Ascending aorta (tissue), 2 donors: Measurements from ENCODE around the gene RPL5. TPM values are rescaled to one million over a fixed set of nuclear protein-coding genes. Genes with fewer than 3 reads are reported as not detected.

Experiments used
- DNase-seq, 2 donors: peaks; one replicate each; pipeline ENCODE4 v3.0.0-alpha.2; 2019; ENCODE audit warnings: low spot score in 2 of 2
- H3K27ac ChIP-seq, 2 donors: fragments of 200-600 bp; sonication (generic); one replicate each; pipeline ENCODE4 v1.5.1; 2016 to 2017; ENCODE audit warnings: mild to moderate bottlenecking in 1 of 2
- H3K27me3 ChIP-seq: fragments of 200-600 bp; sonication (generic); one replicate; pipeline ENCODE4 v1.5.1; 2017
- H3K36me3 ChIP-seq, 2 donors: fragments of 200-600 bp; sonication (generic); one replicate each; pipeline ENCODE4 v1.5.1; 2016
- H3K4me1 ChIP-seq, 2 donors: fragments of 200-600 bp; sonication (generic); one replicate each; pipeline ENCODE4 v1.5.1; 2016 to 2017; ENCODE audit warnings: mild to moderate bottlenecking in 1 of 2
- H3K4me3 ChIP-seq, 2 donors: fragments of 200-600 bp; sonication (generic); one replicate each; pipeline ENCODE4 v1.5.1; 2016 to 2017; ENCODE audit warnings: mild to moderate bottlenecking in 1 of 2
- H3K9me3 ChIP-seq, 2 donors: fragments of 200-600 bp; sonication (generic); one replicate each; pipeline ENCODE4 v1.5.1; 2016
- intact Hi-C: fragments of 100-400 bp; cut with DNase I; formaldehyde crosslinking; loops from one replicate; pipeline ENCODE4 v1.15.1; 2023
- total RNA-seq: library from RNA; depleted of rRNA; stranded (reverse); fragments of >200 nt; gene quantifications from one replicate; pipeline ENCODE4 v1.1.0, GENCODE V29; 2016
- TF ChIP-seq, protein P1 (sequence below), 3 experiments: fragments of 200-600 bp in 2 of 3; fragments of 450-650 bp in 1 of 3; sonication (generic) in 2 of 3; IDR thresholded peaks; one replicate each; pipeline ENCODE4 v1.5.1; 2016 to 2019; ENCODE audit warnings: antibody characterized with exemption in 3 of 3, mild to moderate bottlenecking in 1 of 3, moderate library complexity in 1 of 3

RPL5 gene
- total RNA-seq, 1 donor from 2014 or later, result 617 TPM

DNA sequence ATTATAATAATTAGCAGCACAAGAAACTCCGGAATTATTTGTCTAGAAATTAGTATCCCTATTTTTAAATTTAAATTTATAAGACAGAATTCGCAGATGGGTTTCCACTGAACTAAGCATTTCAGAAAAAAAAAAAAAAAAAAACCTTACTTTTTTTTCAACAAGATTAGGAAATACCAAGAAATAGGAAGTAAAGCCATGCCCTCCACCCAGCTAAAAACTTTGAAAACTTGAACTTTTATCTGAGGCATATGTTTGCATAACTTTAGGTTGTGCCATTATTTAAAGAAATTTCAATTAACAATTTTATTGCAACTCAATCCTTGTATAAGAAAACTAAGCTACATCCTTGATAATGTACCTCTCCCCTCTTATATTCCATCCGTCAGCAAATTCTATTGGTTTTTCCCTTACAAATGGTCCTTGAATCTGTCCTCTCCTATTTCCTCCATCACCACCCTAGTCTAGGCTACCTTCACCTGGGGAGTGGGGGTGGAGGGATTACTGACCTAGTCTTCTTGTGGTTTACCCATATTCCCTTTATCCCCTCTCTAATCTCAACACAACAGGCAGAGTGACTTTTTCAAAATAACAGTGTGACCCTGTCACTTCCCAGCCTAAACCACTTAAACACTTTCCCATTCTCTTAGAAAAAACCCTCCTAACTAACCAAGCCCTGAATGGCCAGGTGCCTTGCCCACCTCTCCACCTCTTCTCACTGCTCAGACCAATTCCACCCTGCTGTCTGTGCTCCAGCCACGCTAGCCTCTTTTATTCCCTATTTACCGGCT is 45.5 kb upstream of the RPL5 start:
- peak overlapping the region; percentile 74 to 100 for H3K4me3 ChIP-seq
- H3K4me1 ChIP-seq, result peaks cover 0 to 13% of the 10 kb centered on the region in 2 donors
- no peaks in the 10 kb centered on the region for H3K9me3 ChIP-seq
- H3K36me3 ChIP-seq, result no peaks in the 10 kb centered on the region
- no peaks in the 10 kb centered on the region for H3K27me3 ChIP-seq
- TF ChIP-seq, protein P1, sequence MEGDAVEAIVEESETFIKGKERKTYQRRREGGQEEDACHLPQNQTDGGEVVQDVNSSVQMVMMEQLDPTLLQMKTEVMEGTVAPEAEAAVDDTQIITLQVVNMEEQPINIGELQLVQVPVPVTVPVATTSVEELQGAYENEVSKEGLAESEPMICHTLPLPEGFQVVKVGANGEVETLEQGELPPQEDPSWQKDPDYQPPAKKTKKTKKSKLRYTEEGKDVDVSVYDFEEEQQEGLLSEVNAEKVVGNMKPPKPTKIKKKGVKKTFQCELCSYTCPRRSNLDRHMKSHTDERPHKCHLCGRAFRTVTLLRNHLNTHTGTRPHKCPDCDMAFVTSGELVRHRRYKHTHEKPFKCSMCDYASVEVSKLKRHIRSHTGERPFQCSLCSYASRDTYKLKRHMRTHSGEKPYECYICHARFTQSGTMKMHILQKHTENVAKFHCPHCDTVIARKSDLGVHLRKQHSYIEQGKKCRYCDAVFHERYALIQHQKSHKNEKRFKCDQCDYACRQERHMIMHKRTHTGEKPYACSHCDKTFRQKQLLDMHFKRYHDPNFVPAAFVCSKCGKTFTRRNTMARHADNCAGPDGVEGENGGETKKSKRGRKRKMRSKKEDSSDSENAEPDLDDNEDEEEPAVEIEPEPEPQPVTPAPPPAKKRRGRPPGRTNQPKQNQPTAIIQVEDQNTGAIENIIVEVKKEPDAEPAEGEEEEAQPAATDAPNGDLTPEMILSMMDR (IDR thresholded peaks at IDR 0.05), result no peak
- intact Hi-C loops, result no loop called here
- peak overlapping the region; percentile 90 to 100 for H3K27ac ChIP-seq
- no peak for DNase-seq

DNA sequence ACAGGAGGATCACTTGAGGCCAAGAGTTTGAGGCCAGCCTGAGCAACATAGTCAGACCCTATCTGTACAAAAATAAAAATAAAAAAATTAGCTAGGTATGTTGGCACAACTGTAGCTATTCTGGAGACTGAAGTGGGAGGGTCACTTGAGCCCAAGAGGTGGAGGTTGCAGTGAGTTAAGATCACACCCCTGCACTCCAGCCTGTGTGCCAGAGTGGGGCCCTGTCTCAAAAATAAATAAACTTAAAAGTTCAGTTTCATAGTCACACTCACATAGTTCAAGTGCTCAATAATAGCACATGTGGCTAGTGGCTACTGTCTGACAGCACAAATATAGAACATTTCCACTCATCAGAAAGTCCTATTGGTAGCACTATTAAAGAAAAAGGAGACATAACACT is 41.8 kb upstream of the RPL5 start:
- intact Hi-C loops, result no loop called here
- no peaks in the 10 kb centered on the region for H3K9me3 ChIP-seq

GRCh38 chr1:92790867-92791266 is 41.0 kb upstream of the RPL5 start:
- Histone ChIP-seq H3K4me3 (no peak overlapping the region), H3K4me1 (peaks cover 0 to 5% of the 10 kb centered on the region in 2 donors), H3K36me3 (no peaks in the 10 kb centered on the region), H3K27ac (no peak overlapping the region), H3K27me3 (no peaks in the 10 kb centered on the region), H3K9me3 (no peaks in the 10 kb centered on the region)
- no peak for DNase-seq
- intact Hi-C loops, result no loop called here
- TF ChIP-seq, protein P1 (IDR thresholded peaks at IDR 0.05), result no peak

More for the DNA sequence above, 41.8 kb upstream of the RPL5 start:
- DNase-seq, result no peak
- TF ChIP-seq, protein P1 (IDR thresholded peaks at IDR 0.05), result no peak
- Histone ChIP-seq H3K27me3 (no peaks in the 10 kb centered on the region), H3K36me3 (no peaks in the 10 kb centered on the region), H3K4me3 (no peak overlapping the region), H3K4me1 (peaks cover 0 to 6% of the 10 kb centered on the region in 2 donors), H3K27ac (no peak overlapping the region)

GRCh38 chr1:92791487-92792066 is 40.3 kb upstream of the RPL5 start:
- Histone ChIP-seq H3K4me1 (peaks cover 0 to under 1% of the 10 kb centered on the region in 2 donors), H3K4me3 (no peak overlapping the region), H3K27me3 (no peaks in the 10 kb centered on the region), H3K36me3 (no peaks in the 10 kb centered on the region), H3K27ac (no peak overlapping the region), H3K9me3 (no peaks in the 10 kb centered on the region)
- TF ChIP-seq, protein P1 (IDR thresholded peaks at IDR 0.05), result no peak
- intact Hi-C loops, result no loop called here
- DNase-seq, result no peak

- Histone ChIP-seq H3K9me3 (no peaks in the 10 kb centered on the region), H3K36me3 (no peaks in the 10 kb centered on the region), H3K27me3 (no peaks in the 10 kb centered on the region), H3K4me3 (no peak overlapping the region), H3K27ac (no peak overlapping the region), H3K4me1 (no peaks in the 10 kb centered on the region)
- TF ChIP-seq, protein P1 (IDR thresholded peaks at IDR 0.05), result no peak
- intact Hi-C loops, result no loop called here
- no peak for DNase-seq
Observed at GRCh38 chr1:92792340-92792782, 39.5 kb upstream of the RPL5 start.
